Uterus (tissue), 2 donors: Measurements from ENCODE around the gene SYF2.

Experiments
- POLR2A ChIP-seq, 2 donors: fragments of 450-650 bp; IDR thresholded peaks; one replicate each; pipeline ENCODE4 v1.6.1; 2016; ENCODE audit warnings: antibody characterized with exemption in 2 of 2, mild to moderate bottlenecking in 1 of 2, moderate library complexity in 1 of 2
- TF ChIP-seq, protein P1 (sequence below), 4 experiments: fragments of 200-600 bp in 2 of 4; fragments of 450-650 bp in 2 of 4; sonication (generic) in 2 of 4; IDR thresholded peaks; one replicate each; pipeline ENCODE4 v1.5.1; 2016 to 2019; ENCODE audit warnings: antibody characterized with exemption in 4 of 4, mild to moderate bottlenecking in 2 of 4, moderate library complexity in 1 of 4

DNA sequence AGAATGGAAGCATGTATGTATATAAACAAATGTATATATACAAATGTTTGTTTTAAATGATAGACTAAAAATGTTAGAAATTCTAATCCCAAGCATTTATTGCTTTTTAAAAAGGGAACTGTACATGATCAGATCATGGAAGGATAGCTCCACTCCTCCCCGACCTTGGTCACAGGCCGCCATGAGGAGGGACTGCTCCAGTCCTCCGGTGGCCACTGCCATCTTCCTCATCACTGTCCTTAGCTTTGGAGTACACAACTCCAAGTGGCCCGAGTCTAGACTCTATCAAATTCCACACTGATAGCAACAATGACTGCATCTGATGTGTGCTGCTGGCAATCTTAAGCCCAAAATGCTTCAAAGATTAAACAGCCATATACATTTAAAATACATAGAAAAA, 9.7 kb downstream of the SYF2 start:
- TF ChIP-seq POLR2A (IDR thresholded peaks at IDR 0.05): no peak
- TF ChIP-seq, protein P1, sequence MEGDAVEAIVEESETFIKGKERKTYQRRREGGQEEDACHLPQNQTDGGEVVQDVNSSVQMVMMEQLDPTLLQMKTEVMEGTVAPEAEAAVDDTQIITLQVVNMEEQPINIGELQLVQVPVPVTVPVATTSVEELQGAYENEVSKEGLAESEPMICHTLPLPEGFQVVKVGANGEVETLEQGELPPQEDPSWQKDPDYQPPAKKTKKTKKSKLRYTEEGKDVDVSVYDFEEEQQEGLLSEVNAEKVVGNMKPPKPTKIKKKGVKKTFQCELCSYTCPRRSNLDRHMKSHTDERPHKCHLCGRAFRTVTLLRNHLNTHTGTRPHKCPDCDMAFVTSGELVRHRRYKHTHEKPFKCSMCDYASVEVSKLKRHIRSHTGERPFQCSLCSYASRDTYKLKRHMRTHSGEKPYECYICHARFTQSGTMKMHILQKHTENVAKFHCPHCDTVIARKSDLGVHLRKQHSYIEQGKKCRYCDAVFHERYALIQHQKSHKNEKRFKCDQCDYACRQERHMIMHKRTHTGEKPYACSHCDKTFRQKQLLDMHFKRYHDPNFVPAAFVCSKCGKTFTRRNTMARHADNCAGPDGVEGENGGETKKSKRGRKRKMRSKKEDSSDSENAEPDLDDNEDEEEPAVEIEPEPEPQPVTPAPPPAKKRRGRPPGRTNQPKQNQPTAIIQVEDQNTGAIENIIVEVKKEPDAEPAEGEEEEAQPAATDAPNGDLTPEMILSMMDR (IDR thresholded peaks at IDR 0.05): no peak
